ENCODE data around the gene RAB19.

GRCh38 chr7:140402178-140402835, 1.6 kb upstream of the RAB19 start:
- TF ChIP-seq CTCF (IDR thresholded peaks at IDR 0.05) (no peak), POLR2A (IDR thresholded peaks at IDR 0.05) (no peak)

Measured in body of pancreas (tissue), 4 donors.